Pons (tissue), 1 donor: ENCODE results near the gene TSKS.

Experiments
- DNase-seq: peaks from one replicate; pipeline ENCODE4 v3.0.0-alpha.2; 2016; ENCODE audit warnings: low spot score

The TSKS gene

GRCh38 chr19:49763230-49763629 lies at the start of gene TSKS:
TSS of gene TSKS (minus strand) at chr19:49763306. CDS start at chr19:49763247, 59 bp downstream.
- no peak for DNase-seq

DNA sequence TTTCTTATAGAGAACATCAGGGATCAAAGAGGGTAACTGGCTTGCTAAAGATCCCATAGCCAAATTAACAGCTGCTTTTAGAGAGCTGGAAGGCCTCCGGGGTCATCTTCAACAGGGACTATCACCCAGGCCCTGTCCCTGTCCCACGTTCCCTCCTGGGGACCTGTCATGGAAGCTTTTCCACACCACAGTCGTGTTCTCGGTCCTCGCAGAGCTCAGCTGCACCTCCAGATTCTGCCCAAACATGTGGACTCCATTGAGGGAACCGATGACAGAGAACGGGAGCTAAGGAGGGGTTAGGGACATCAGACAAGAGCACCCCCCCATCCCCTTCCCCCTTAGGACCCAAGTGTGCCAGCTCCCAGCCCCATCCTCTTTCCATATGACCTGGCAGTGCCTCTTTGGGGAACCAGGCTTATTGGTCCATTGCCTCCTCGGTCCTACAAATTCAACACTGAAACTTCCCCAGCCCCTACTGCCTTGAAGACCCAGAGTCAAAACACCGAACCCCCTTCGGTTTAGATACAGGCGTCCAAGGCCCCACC lies 49.4 kb upstream of the TSKS start:
- peak; percentile 29 for DNase-seq

GRCh38 chr19:49811328-49811727 lies 48.2 kb upstream of the TSKS start:
- no peak for DNase-seq

- no peak for DNase-seq
Observed at GRCh38 chr19:49809941-49810389, 46.9 kb upstream of the TSKS start.

DNA sequence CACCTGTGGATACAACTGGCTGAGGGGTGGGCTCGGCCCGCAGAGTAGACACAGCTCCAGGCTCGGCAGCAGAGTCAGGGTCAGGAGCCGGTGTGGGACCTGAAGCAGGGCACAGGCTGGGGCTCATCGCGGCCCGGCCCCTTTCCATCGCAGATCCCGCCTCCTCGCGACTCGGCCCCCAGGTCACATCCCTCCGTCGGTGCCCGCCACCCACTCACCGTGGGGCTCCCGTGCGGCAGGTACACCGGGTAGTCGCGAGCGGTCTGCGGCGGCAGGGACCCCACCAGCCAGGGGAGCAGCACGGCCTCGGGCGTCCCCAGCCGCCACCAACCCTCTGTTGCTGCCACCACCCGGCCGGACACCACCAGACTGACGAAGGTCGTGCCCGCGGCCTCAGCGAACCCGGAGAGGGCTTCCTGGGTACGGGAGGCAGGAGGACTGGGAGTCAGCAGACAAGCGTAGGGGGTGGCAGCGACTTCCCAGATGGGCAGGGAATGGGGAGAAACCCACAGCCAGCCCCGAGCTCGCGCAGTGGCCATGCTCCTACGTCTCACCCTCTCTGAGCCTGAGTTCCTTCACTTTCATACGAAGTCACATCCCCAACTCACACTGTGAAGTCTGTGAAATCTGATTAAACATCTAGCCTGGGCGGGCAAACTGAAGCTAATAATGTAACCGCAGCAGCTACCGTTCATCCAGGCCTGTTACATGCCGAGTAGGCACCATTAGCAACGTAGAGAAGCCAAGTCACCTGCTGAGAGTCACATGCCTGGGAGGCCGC lies 46.2 kb upstream of the TSKS start:
- DNase-seq = peak; percentile 36

DNA sequence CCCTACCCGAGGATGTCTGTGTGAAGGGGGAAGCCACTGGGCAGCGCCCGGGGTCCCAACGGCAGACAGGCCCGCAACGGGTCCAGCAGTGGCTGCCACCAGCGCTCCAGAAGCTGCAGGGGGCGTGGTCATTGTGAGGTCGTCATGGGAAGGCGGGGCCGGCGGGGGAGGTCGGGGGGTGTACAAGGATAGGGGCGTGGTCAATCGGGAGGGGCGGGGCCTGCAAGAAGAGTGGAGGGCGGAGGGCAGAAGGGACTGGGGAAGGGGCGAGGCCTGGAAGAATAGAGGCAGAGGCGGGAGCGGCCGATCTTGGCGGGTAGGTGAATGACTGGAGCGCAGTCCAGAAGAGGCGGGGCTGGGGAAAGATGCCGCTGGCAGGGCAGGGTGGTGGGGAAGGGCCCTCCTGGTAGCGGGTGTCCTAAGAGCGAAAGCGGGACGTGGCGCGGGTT lies 45.6 kb upstream of the TSKS start:
- DNase-seq = peak; percentile 82

DNA sequence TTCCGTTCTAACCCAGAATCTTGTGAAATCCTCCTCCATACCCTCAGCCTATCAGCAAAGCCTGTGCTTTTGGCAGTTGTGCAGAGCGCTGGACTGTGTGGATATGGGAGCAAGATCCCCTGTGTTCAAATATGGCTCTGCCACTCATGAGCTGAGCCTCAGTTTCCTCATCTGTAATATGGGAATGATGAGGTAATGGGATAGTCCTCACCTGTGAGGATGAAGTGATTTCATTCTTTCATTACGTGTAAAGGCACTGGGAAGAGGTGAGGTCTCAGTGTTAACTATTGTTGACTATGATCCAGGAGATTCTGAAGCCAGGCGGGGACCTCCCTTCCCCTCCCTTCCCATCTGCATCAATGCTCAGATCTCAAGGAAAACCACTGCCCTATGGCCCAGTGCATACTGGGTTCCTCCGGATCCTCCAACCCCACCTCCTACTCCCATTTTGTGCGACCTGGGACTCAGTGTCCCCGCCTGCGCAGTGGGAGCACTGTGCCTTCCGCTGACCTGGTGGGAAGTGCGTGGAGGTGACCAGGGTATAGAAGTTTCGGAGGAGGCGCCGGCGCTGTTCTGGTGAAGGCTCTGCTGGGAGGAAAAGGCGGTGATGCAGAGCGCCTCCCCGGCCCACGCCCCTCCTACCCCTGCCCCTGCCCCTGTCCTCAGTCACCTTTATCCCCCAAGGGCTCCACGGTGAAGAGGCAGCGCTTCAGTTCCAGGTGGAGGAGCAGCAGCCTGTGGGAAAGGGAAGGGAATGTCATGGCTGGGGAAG lies 45.0 kb upstream of the TSKS start:
- DNase-seq = no peak

GRCh38 chr19:49807058-49807903 lies 44.2 kb upstream of the TSKS start:
- DNase-seq = peak; percentile 19

DNA sequence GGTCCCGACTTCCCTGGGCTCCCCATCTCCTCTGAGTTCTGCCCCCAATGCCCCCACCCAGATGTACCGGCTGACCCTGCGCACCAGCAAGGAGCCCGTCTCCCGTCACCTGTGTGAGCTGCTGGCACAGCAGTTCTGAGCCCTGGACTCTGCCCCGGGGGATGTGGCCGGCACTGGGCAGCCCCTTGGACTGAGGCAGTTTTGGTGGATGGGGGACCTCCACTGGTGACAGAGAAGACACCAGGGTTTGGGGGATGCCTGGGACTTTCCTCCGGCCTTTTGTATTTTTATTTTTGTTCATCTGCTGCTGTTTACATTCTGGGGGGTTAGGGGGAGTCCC lies 43.5 kb upstream of the TSKS start:
- no peak for DNase-seq

DNA sequence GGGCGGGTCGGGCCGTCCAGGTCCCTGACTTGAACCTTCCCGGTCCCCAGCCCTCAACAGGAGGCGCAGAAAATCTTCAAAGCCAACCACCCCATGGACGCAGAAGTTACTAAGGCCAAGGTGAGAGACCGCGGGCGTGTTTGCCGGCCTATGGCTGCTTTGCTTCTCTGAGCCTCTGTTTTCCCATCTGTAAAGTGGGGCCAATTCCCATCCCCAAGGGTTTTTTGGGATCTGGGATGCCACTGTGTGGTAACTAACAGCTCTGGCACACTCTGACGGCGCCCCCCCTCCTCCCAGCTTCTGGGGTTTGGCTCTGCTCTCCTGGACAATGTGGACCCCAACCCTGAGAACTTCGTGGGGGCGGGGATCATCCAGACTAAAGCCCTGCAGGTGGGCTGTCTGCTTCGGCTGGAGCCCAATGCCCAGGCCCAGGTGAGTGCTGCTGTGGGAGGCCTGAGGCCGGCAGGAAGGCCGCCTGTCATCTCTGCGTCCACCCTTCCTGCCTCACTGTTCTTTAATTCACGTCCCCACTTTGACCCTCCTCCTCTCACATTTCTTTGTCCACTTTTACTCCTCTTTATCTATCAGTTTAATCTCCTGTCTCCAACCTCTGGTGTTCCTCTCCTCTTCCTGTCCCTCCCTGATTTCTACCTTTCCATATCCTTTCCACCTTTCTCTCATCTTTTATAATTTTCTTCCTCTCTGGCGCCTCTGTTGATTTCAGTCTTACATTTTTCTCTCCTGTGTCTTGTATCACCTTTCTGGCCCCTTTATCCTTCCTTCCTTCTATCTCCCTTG lies 42.9 kb upstream of the TSKS start:
- DNase-seq = no peak

- no peak for DNase-seq
Observed at GRCh38 chr19:49803529-49803856, 40.4 kb upstream of the TSKS start.

DNA sequence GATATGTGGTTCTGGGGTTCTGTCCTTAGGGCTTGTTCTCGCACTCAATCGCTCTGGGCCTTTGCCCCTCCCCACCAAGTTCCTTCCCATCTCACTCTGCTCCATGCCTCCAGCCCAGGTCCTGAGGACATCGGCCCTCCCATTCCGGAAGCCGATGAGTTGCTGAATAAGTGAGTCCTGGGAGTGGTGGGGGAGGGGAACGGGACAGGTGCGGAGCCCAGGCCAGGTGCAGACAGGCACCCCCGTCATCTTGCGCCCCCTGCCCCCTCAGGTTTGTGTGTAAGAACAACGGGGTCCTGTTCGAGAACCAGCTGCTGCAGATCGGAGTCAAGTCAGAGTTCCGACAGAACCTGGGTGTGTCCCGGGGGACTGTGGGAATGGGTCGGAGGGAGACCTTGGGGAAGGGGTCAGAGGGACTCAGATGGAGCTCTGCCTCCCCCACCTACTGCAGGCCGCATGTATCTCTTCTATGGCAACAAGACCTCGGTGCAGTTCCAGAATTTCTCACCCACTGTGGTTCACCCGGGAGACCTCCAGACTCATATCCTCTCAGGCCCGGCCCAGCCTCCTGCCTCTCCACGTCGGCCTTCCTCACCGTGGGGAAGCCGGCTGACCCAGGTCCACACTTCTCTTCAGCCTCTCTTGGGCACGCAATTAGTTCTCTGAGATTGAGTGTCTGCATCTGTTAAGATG lies 39.9 kb upstream of the TSKS start:
- DNase-seq = no peak

- DNase-seq = peak; percentile 95
Observed at GRCh38 chr19:49801966-49802661, 39.0 kb upstream of the TSKS start.

DNA sequence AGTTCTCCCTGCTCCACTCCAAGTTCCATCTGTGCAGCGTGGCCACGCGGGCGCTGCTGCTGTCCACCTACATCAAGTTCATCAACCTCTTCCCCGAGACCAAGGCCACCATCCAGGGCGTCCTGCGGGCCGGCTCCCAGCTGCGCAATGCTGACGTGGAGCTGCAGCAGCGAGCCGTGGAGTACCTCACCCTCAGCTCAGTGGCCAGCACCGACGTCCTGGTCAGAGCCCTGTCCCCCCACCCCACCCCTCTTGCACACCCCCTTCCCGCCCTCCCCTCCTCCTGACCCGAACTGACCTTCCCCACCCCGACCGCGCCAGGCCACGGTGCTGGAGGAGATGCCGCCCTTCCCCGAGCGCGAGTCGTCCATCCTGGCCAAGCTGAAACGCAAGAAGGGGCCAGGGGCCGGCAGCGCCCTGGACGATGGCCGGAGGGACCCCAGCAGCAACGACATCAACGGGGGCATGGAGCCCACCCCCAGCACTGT lies 38.3 kb upstream of the TSKS start:
- DNase-seq = no peak

DNA sequence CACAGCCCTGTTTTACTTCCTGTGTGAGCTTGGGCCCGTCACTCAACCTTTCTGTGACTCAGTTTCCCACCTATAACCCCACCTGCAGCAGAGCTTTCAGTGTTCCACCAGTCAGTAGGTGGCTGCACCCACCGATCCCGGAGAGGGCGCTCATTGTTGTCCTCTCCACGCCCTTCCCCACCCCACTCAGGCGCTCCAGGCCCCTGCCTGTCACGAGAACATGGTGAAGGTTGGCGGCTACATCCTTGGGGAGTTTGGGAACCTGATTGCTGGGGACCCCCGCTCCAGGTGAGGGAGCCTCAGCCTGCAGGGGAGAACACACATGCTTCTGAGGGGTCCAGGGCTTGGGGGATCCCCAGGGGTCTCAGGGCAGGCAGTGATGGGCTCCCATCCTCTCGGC lies 37.7 kb upstream of the TSKS start:
- no peak for DNase-seq

GRCh38 chr19:49799798-49800376 lies 36.8 kb upstream of the TSKS start:
- no peak for DNase-seq

DNA sequence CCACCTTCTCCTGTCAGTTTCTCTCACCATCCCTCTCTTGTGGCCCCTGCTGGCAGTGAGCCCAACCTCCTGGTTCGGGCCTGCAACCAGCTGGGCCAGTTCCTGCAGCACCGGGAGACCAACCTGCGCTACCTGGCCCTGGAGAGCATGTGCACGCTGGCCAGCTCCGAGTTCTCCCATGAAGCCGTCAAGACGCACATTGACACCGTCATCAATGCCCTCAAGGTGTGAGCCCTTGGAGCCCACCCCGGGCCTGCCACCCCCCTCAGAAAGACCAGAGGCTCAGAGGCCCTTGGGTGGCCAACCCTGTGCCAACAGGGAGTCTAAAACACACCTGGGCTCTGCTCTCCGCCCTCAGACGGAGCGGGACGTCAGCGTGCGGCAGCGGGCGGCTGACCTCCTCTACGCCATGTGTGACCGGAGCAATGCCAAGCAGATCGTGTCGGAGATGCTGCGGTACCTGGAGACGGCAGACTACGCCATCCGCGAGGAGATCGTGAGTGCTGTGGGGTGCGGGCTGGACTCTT lies 36.2 kb upstream of the TSKS start:
- DNase-seq = no peak

GRCh38 chr19:49798574-49798973 lies 35.5 kb upstream of the TSKS start:
- no peak for DNase-seq

- DNase-seq = no peak
Observed at GRCh38 chr19:49795615-49796014, 32.5 kb upstream of the TSKS start.

GRCh38 chr19:49793561-49793840 lies 30.4 kb upstream of the TSKS start:
- DNase-seq = no peak
